ENCODE data around the gene ARSG.
A peak's percentile ranks its signal among the peaks of the same experiment; 100 is the strongest.
"Not testable (repeated sequence)": the region's sequence is repeated elsewhere in the genome, so short reads cannot be mapped to it uniquely, and the experiment has no call there.

ARSG gene

GRCh38 chr17:68290955-68291835 lies at the start of gene ARSG, which contains the start of gene SLC16A6:
ARSG (plus strand) TSS chr17:68291495; CDS start chr17:68307494, 15,999 bp downstream.
SLC16A6 (minus strand) TSS chr17:68291127; CDS start chr17:68278320, 12,807 bp downstream.
- DNase-seq = peak; percentile 90

- DNase-seq = no peak
Measured at GRCh38 chr17:68246271-68247028, 44.8 kb upstream of the ARSG start.

GRCh38 chr17:68247445-68248198 lies 43.7 kb upstream of the ARSG start, which contains the start of gene AMZ2:
AMZ2 (plus strand) TSS chr17:68248043; CDS start chr17:68250188, 2,145 bp downstream.
- DNase-seq = peak; percentile 96

- peak; percentile 45 for DNase-seq
Measured at GRCh38 chr17:68248199-68248825, 43.0 kb upstream of the ARSG start.

- no peak for DNase-seq
Measured at GRCh38 chr17:68248891-68249290, 42.4 kb upstream of the ARSG start.

GRCh38 chr17:68249354-68249765 lies 41.9 kb upstream of the ARSG start:
- DNase-seq = peak; percentile 40

GRCh38 chr17:68253426-68253825 lies 37.9 kb upstream of the ARSG start:
- not testable (repeated sequence) for DNase-seq

GRCh38 chr17:68255151-68255550 lies 36.1 kb upstream of the ARSG start:
- no peak for DNase-seq

- no peak for DNase-seq
Measured at GRCh38 chr17:68255731-68256538, 35.4 kb upstream of the ARSG start.

GRCh38 chr17:68256701-68257100 lies 34.6 kb upstream of the ARSG start:
- DNase-seq = not testable (repeated sequence)

GRCh38 chr17:68257934-68258333 lies 33.4 kb upstream of the ARSG start:
- no peak for DNase-seq

- peak; percentile 84 for DNase-seq
Measured at GRCh38 chr17:68258890-68259647, 32.2 kb upstream of the ARSG start.

GRCh38 chr17:68259648-68259951 lies 31.7 kb upstream of the ARSG start:
- peak; percentile 36 for DNase-seq

GRCh38 chr17:68260051-68260762 lies 31.1 kb upstream of the ARSG start:
- DNase-seq = no peak

GRCh38 chr17:68262467-68262866 lies 28.8 kb upstream of the ARSG start:
- DNase-seq = not testable (repeated sequence)

GRCh38 chr17:68263101-68263681 lies 28.1 kb upstream of the ARSG start:
- DNase-seq = peak; percentile 67

GRCh38 chr17:68265833-68266232 lies 25.5 kb upstream of the ARSG start:
- not testable (repeated sequence) for DNase-seq

- no peak for DNase-seq
Measured at GRCh38 chr17:68273722-68274121, 17.6 kb upstream of the ARSG start.

GRCh38 chr17:68276339-68276738 lies 15.0 kb upstream of the ARSG start:
- DNase-seq = not testable (repeated sequence)

- no peak for DNase-seq
Measured at GRCh38 chr17:68277807-68278206, 13.5 kb upstream of the ARSG start.

Data from RPMI8226 (cell line).